CD4-positive, CD25-positive, alpha-beta regulatory T cell (primary cell): ENCODE measurements around the gene GNB5. TPM values are rescaled to one million over a fixed set of nuclear protein-coding genes. Genes with fewer than 3 reads are reported as not detected.
"Not testable (repeated sequence)": the region's sequence is repeated elsewhere in the genome, so short reads cannot be mapped to it uniquely, and the experiment has no call there.

ENCODE experiments used
- ATAC-seq, 2 donors: fragments of 150-1000 bp; cut with Tn5 transposase; one replicate each; pipeline ENCODE4 v1.10.0; 2021; ENCODE audit warnings: low read depth in 2 of 2, moderate number of reproducible peaks in 2 of 2, moderate library complexity in 1 of 2
- DNase-seq, 3 donors: peaks; one replicate each; pipeline versions ENCODE4 v3.0.0 to v3.0.0-alpha.2; 2012 to 2022; ENCODE audit warnings: mixed read lengths in 1 of 3
- H3K27ac ChIP-seq: one replicate; pipeline ENCODE4 v1.7.0; 2013; ENCODE audit warnings: mild to moderate bottlenecking, low read length; ENCODE audit not compliant: insufficient read depth, poor library complexity, severe bottlenecking
- H3K27me3 ChIP-seq: one replicate; pipeline ENCODE4 v1.7.0; 2013; ENCODE audit warnings: low read length; ENCODE audit not compliant: control insufficient read depth, insufficient read depth
- H3K36me3 ChIP-seq: one replicate; pipeline ENCODE4 v1.7.0; 2013; ENCODE audit warnings: mild to moderate bottlenecking, low read length, moderate library complexity; ENCODE audit not compliant: control insufficient read depth, insufficient read depth
- H3K4me1 ChIP-seq: 2 replicates; pipeline ENCODE4 v1.7.0; 2013; ENCODE audit warnings: mild to moderate bottlenecking, low read length; ENCODE audit not compliant: insufficient read depth, control insufficient read depth, poor library complexity, severe bottlenecking
- H3K4me3 ChIP-seq: one replicate; pipeline ENCODE4 v1.7.0; 2013; ENCODE audit warnings: low read depth, mild to moderate bottlenecking, low read length, moderate library complexity
- H3K9me3 ChIP-seq, 2 experiments: 1 replicate in 1 of 2; 2 replicates in 1 of 2; pipeline ENCODE4 v1.7.0; 2013; ENCODE audit warnings: low read length in 2 of 2, mild to moderate bottlenecking in 1 of 2, moderate library complexity in 1 of 2; ENCODE audit not compliant: control insufficient read depth in 2 of 2
- H3K27ac Mint-ChIP-seq, 3 donors: one replicate each; pipeline ENCODE4 v1.8.0; 2020 to 2022; ENCODE audit warnings: mild to moderate bottlenecking in 3 of 3, mixed read lengths in 3 of 3, moderate library complexity in 2 of 3
- H3K27me3 Mint-ChIP-seq: one replicate; pipeline ENCODE4 v1.8.0; 2022; ENCODE audit warnings: mild to moderate bottlenecking, mixed read lengths
- H3K36me3 Mint-ChIP-seq: one replicate; pipeline ENCODE4 v1.8.0; 2020; ENCODE audit warnings: mixed read lengths
- H3K4me1 Mint-ChIP-seq, 4 donors: one replicate each; pipeline ENCODE4 v1.8.0; 2020 to 2022; ENCODE audit warnings: mixed read lengths in 4 of 4, mild to moderate bottlenecking in 1 of 4
- H3K4me3 Mint-ChIP-seq, 4 donors: one replicate each; pipeline ENCODE4 v1.8.0; 2020 to 2022; ENCODE audit warnings: mild to moderate bottlenecking in 4 of 4, mixed read lengths in 4 of 4, moderate library complexity in 3 of 4
- H3K9me3 Mint-ChIP-seq, 7 donors: one replicate each; pipeline ENCODE4 v1.8.0; 2020 to 2022; ENCODE audit warnings: mixed read lengths in 7 of 7, mild to moderate bottlenecking in 3 of 7, moderate library complexity in 2 of 7
- polyA plus RNA-seq, 4 donors: library from polyadenylated mRNA; unstranded; fragments of 300-500 nt; fragmentation: Illumina TruSeq; gene quantifications; one replicate each; pipeline ENCODE4 v1.2.3, GENCODE V29; 2021
- total RNA-seq: library from RNA; stranded (reverse); gene quantifications from one replicate; pipeline ENCODE4 v1.2.3, GENCODE V29; 2022

GNB5 gene
- total and polyA plus RNA-seq, 5 donors from 2014 or later, result 64.3 to 87.6 (median 65.8) TPM

DNA sequence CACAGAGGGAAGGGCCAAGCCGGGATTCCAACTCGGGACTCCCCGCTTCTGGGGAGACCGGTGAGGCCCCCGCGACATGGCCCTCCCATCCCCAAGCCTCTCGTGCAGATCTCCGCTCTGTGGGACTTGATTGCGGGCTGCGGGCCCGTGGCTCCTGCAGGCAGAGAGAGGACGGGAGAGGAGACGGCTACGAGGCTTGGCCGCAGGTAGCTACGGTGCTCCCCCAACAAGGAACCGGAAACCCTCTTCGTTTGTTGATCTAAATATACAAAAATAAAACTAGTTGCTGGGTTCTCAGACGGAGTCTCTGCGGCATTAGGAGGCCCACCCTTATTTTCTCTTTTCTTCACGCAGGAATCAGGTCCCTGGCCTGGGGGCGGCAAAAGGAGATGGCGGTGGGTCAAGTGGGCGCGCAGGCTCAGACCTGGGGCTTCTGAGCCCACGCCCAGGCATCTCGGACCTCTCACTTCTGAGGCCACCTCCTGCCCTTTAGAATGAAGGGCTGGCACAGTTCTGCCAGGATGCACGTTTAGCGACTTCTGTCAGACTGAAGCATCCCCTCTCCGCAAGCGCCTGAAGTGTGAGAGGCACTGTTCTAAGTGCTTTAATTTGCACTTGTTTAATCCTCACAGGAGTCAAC lies 10.9 kb downstream of the GNB5 start:
- Histone ChIP-seq H3K4me1 (peaks cover 28% of the 10 kb centered on the region), H3K9me3 (no peaks in the 10 kb centered on the region), H3K4me3 (peak overlapping the region; percentile 69), H3K27ac (peak overlapping the region; percentile 94), H3K27me3 (no peaks in the 10 kb centered on the region), H3K36me3 (peaks cover 8% of the 10 kb centered on the region)
- Mint-ChIP-seq H3K4me1 (peaks cover 5 to 56% (median 33%) of the 10 kb centered on the region in 4 donors), H3K27ac (peak overlapping the region; percentile 92 to 97 (median 96)), H3K36me3 (peaks cover 8% of the 10 kb centered on the region), H3K4me3 (peak overlapping the region; percentile 90 to 99 (median 92)), H3K27me3 (no peaks in the 10 kb centered on the region), H3K9me3 (no peaks in the 10 kb centered on the region)
- DNase-seq, result peak in 2 of 3 donors; percentile 75 to 77
- peak; percentile 25 to 26 for ATAC-seq

DNA sequence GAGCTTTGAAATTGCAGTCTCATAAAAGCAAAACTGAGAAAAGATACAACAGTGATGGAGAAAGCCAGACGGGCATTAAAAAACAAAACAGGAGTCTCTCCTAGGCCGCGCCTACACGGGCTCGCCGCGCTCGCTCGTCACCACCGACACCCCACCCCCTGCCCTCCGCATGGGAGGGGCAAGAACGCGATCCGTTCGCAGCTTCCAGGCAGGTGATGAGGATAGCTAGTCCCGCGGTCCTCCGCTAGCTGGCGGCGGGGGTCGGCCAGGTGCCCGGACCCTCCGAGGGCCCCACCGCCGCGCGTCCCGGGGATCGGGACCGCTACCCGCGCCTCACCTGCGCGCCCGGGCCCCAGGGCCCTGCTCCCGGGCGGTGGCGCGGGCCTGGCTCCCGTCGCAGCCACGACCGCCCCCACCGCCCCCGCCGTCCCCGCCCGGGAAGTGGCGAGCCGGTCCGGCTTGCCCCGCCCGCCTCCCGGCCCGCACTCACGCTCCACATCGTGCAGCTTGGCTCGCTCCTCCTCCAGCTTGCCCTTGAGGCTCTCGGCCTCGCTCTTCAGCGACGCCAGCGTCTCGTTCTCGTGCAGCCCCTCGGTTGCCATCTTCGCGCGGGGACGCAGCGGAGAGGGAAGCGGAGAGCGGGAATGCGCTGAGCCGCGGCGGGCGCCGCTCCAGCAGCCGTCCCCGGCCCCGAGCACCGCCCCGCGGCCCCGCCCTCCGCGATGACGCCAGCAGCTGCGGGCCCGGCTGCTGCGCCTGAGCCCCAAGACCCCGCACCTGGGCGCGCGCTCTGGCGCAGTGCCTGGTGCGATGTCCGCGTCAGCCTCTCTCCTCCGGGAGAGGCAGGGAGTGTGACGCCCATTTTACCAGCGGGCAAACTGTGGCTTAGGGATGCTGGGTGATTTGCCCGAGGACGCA lies 11.7 kb downstream of the GNB5 start:
- Histone ChIP-seq H3K4me3 (peak overlapping the region; percentile 97), H3K4me1 (peaks cover 28% of the 10 kb centered on the region), H3K27me3 (no peaks in the 10 kb centered on the region), H3K9me3 (no peaks in the 10 kb centered on the region), H3K27ac (peak overlapping the region; percentile 94), H3K36me3 (peaks cover 11% of the 10 kb centered on the region)
- peak; percentile 87 to 89 for ATAC-seq
- Mint-ChIP-seq H3K9me3 (no peaks in the 10 kb centered on the region), H3K4me3 (peak overlapping the region; percentile 90 to 99 (median 94)), H3K4me1 (peaks cover 5 to 59% (median 33%) of the 10 kb centered on the region in 4 donors), H3K27me3 (no peaks in the 10 kb centered on the region), H3K27ac (peak overlapping the region; percentile 96 to 98 (median 97)), H3K36me3 (peaks cover 8% of the 10 kb centered on the region)
- DNase-seq, result peak; percentile 82 to 95 (median 90)

DNA sequence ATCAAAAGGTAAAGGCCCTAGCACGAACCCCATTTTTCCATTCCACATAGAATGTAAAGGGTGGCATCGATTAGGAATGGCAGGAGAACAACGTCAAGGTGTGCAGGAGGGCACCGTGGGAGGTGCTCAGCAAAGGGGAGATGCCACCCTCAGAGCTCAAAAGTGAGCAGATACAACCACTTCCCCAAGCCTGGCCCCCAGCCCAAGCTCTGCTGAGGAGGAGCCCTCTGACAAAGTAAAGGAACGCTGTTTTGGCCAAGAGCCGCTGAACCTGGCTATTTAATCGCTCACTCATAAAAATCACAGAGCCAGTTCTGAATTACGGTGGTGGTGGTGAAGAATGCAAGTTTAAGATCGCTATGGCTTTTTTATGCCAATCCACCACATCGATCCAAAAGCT lies 12.4 kb downstream of the GNB5 start:
- Mint-ChIP-seq H3K4me3 (peak overlapping the region; percentile 90 to 96 (median 94)), H3K27ac (peak overlapping the region; percentile 96 to 98 (median 97)), H3K4me1 (peaks cover 5 to 67% (median 40%) of the 10 kb centered on the region in 4 donors), H3K9me3 (no peaks in the 10 kb centered on the region), H3K36me3 (peaks cover 15% of the 10 kb centered on the region), H3K27me3 (no peaks in the 10 kb centered on the region)
- Histone ChIP-seq H3K4me1 (peaks cover 28% of the 10 kb centered on the region), H3K9me3 (no peaks in the 10 kb centered on the region), H3K27ac (peak overlapping the region; percentile 94), H3K36me3 (peaks cover 11% of the 10 kb centered on the region), H3K27me3 (no peaks in the 10 kb centered on the region), H3K4me3 (peak overlapping the region; percentile 97)
- DNase-seq (peak in 1 of 3 donors; percentile 7), ATAC-seq (no peak)

DNA sequence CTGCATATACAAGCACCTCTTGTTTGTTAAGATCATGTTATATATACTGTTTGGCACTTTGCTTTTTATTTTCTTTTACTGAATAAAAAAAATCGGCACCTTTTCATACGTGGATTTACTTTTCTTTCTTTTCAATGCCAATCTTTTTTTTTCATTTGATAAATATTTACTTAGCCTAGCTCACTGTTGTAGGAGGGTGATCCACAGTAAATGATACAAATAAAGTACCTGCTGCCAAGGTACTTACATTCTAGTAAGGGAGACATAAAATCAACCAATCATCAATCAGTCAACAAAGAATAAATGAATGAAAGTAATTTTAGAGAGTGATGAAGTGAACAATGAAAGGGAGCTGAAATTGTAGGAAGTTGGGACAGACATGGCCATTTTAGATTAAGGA lies 18.3 kb downstream of the GNB5 start:
- no peak overlapping the region for H3K27ac ChIP-seq
- H3K4me1 ChIP-seq, result peaks cover 19% of the 10 kb centered on the region
- Mint-ChIP-seq H3K36me3 (peaks cover 29% of the 10 kb centered on the region), H3K27ac (peak overlapping the region; percentile 6 to 65 (median 42)), H3K4me1 (peaks cover 23 to 83% (median 58%) of the 10 kb centered on the region in 4 donors), H3K9me3 (no peaks in the 10 kb centered on the region), H3K27me3 (no peaks in the 10 kb centered on the region), H3K4me3 (peak overlapping the region in 2 of 4 donors; percentile 10 to 45)
- DNase-seq, result no peak
- no peak for ATAC-seq
- no peaks in the 10 kb centered on the region for H3K9me3 ChIP-seq
- no peaks in the 10 kb centered on the region for H3K27me3 ChIP-seq
- H3K4me3 ChIP-seq, result no peak overlapping the region
- H3K36me3 ChIP-seq, result peaks cover 11% of the 10 kb centered on the region

DNA sequence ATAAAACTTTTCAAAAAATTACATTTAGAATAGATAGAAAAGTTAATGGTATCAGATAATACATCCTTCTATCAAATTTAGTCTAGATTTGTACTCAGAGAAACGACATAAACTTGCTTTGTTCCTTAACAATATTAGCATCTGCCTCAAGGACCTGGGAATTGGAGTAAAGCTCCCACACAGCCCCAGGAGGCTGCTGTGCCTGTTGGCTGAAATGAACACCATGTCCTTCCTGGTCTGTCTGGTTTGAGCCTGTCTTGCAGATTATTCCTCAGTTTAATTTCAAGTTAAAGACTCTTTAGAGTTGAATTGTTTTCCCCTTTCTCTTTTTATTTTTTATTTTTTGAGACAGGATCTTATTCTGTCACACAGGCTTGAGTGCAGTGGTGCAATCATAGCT lies 19.4 kb downstream of the GNB5 start:
- H3K4me1 Mint-ChIP-seq, result peaks cover 28 to 80% (median 56%) of the 10 kb centered on the region in 4 donors
- H3K27ac Mint-ChIP-seq, result peak overlapping the region in 2 of 3 donors; percentile 46 to 92
- no peaks in the 10 kb centered on the region for H3K9me3 ChIP-seq
- H3K36me3 ChIP-seq, result peaks cover 11% of the 10 kb centered on the region
- H3K27ac ChIP-seq, result no peak overlapping the region
- no peaks in the 10 kb centered on the region for H3K27me3 Mint-ChIP-seq
- H3K4me3 ChIP-seq, result no peak overlapping the region
- peaks cover 13% of the 10 kb centered on the region for H3K4me1 ChIP-seq
- H3K27me3 ChIP-seq, result no peaks in the 10 kb centered on the region
- no peak overlapping the region for H3K4me3 Mint-ChIP-seq
- DNase-seq, result no peak
- peaks cover 29% of the 10 kb centered on the region for H3K36me3 Mint-ChIP-seq
- ATAC-seq, result no peak
- no peaks in the 10 kb centered on the region for H3K9me3 Mint-ChIP-seq

DNA sequence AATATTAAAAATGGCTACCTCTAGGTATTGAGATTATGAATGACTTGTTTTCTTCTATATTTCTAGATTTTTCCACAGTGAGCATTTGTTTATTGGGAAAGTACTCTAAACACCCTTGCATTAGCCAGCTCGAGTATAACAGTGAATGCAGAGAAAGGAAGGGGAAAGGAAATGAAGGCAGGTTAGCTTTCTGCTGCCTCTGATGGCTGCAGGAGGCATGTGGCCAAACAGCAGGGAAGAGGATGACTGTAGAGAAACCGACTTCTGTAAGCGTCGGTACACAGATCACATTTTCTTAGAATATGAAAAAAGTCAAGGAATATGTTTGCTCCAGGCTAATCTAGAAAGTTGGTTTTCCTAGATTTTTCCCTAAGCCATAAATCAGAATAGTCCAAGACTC lies 19.8 kb downstream of the GNB5 start:
- no peaks in the 10 kb centered on the region for H3K9me3 Mint-ChIP-seq
- DNase-seq (peak in 2 of 3 donors; percentile 24 to 33), ATAC-seq (peak; percentile 78 to 83)
- H3K36me3 Mint-ChIP-seq, result peaks cover 25% of the 10 kb centered on the region
- peak overlapping the region in 2 of 3 donors; percentile 7 to 65 for H3K27ac Mint-ChIP-seq
- H3K4me3 Mint-ChIP-seq, result peak overlapping the region in 2 of 4 donors; percentile 33 to 36
- Histone ChIP-seq H3K27me3 (no peaks in the 10 kb centered on the region), H3K36me3 (peaks cover 7% of the 10 kb centered on the region), H3K27ac (no peak overlapping the region), H3K9me3 (no peaks in the 10 kb centered on the region), H3K4me1 (peaks cover 13% of the 10 kb centered on the region), H3K4me3 (no peak overlapping the region)
- H3K4me1 Mint-ChIP-seq, result peaks cover 33 to 80% (median 54%) of the 10 kb centered on the region in 4 donors
- H3K27me3 Mint-ChIP-seq, result no peaks in the 10 kb centered on the region

DNA sequence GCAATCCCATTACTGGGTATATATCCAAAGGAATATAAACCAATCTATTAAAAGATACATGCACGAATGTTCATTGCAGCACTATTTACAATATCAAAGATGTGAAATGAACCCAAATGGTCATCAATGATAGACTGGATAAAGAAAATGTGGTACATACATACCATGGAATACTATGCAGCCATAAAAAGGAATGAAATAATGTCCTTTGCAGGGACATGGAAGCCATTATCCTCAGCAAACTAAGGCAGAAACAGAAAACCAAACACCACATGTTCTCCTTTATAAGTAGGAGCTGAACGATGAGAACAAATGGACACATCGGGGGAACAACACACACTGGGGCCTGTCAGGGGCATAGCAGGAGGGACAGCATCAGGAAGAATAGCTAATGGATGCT lies 21.0 kb downstream of the GNB5 start:
- H3K4me3 ChIP-seq, H3K27me3 Mint-ChIP-seq, DNase-seq, H3K9me3 ChIP-seq, H3K27ac ChIP-seq, ATAC-seq, H3K36me3 ChIP-seq, H3K9me3 Mint-ChIP-seq, H3K27me3 ChIP-seq: not testable (repeated sequence)
- H3K4me1 Mint-ChIP-seq, result peaks cover 37 to 84% (median 62%) of the 10 kb centered on the region in 4 donors
- peak overlapping the region in 1 of 3 donors; percentile 31 for H3K27ac Mint-ChIP-seq
- peak overlapping the region in 2 of 4 donors; percentile 3 to 32 for H3K4me3 Mint-ChIP-seq
- H3K36me3 Mint-ChIP-seq, result peaks cover 21% of the 10 kb centered on the region
- H3K4me1 ChIP-seq, result peaks cover 16% of the 10 kb centered on the region
